PFSK-1 (cell line): ENCODE data around the gene OR8K1.

Source experiments
- FOXP2 ChIP-seq: optimal IDR thresholded peaks from 2 replicates; pipeline ENCODE3; 2011; ENCODE audit warnings: borderline replicate concordance, control low read depth, inconsistent platforms; ENCODE audit not compliant: insufficient read depth; ENCODE audit errors: extremely low read length, extremely low read depth
- POLR2AphosphoS5 ChIP-seq: IDR thresholded peaks from 2 replicates; pipeline ENCODE4 v1.6.1; 2012; ENCODE audit warnings: low read depth, mild to moderate bottlenecking, control low read depth, low read length, moderate library complexity

GRCh38 chr11:56353991-56354390 lies 8.2 kb downstream of the OR8K1 start, which contains the start of gene OR8J1:
- no peak for TF ChIP-seq POLR2AphosphoS5
- TF ChIP-seq FOXP2, result no peak
